GM18519 (cell line): Measurements from ENCODE around the gene PMCH.
"Not testable (repeated sequence)": the region's sequence is repeated elsewhere in the genome, so short reads cannot be mapped to it uniquely, and the experiment has no call there.

Experiments used
- ATAC-seq: cut with Tn5 transposase; IDR thresholded peaks from one replicate; pipeline ENCODE4 v1.9.1; 2021; ENCODE audit warnings: mild to moderate bottlenecking, moderate library complexity; ENCODE audit not compliant: unreplicated experiment, low FRiP score

Gene PMCH

GRCh38 chr12:102147062-102147587, 50.5 kb downstream of the PMCH start:
- ATAC-seq = not testable (repeated sequence)
